Epidermal melanocyte (primary cell): ENCODE measurements around the gene CDR2.

ENCODE experiments used
- DNase-seq: peaks from one replicate; pipeline ENCODE4 v3.0.0; 2011; ENCODE audit warnings: low spot score; ENCODE audit not compliant: insufficient read length

CDR2 gene

DNA sequence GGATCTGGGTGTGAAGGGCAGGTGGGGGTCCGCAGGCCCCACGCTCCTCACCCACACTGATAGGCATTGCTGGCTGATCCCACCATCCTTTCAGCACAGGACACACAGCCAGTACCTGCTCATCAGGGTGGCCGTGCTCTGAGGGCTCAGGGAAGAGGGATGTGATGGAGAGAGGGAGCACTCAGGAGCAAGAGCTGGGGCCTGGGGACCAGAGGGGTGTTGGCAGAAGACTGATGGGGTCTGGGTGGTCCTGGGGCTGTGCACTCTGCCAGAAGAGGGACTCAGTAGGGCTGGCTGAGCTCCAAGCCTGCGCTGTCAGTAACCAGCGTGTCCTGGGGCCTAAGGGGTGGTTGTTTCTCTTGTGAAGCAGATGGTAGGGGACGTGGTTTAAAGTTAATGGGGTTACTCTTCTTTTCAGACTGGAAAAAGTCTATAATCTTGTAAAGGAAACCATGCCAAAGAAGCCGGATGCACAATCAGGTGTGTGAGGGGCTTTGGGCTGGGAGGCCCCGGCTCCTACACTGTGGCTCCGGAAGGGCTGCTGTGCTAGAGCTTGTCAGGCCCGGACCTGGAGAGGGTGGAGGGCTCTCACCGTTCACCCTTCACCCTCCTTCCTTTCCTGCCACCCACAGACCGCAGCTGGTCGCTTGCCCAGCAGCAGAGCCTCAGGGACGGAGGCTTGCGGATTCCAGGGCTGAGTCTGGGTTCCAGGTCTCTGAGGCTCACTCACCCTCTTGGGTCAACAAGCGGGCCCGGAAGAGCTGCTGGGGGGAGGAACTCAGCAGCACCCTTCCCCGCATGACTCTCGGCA, 49.4 kb downstream of the CDR2 start:
- no peak for DNase-seq

DNA sequence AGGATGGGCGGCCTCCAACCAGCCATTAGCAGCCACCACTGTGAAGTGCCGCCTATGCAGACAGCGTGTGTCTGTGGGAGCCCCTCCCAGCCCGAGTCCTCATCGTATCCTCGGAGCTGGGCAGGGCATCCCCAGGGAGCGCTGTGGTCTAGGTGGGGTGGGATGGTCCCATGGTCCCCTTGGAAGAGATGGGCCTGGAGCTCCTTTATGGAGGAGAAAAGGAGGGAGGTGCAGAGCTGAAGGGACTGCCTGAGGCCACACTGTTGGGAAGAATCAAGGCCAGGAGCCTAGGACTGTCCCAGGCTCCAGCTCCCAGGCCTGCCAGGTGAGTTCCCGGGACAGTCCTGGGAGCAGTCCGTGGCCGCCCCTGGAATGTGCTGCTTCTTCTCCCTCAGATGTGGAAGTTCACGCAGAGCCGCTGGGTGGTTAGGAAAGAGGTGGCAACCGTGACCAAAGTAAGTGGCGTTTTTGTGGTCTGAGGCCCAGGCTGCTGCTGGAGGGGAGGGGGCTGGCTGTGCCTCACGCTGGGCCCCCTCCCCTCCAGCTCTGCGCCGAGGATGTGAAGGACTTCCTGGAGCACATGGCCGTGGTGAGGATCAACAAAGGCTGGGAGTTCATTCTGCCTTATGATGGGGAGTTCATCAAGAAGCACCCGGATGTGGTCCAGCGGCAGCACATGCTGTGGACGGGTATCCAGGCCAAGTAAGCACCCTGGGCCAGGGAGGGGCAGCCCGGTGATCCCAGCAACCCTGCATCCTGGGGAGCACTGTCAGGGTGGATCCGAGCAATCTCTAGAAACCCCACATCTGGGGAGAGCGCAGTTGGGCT, 50.2 kb downstream of the CDR2 start:
- DNase-seq = no peak

DNA sequence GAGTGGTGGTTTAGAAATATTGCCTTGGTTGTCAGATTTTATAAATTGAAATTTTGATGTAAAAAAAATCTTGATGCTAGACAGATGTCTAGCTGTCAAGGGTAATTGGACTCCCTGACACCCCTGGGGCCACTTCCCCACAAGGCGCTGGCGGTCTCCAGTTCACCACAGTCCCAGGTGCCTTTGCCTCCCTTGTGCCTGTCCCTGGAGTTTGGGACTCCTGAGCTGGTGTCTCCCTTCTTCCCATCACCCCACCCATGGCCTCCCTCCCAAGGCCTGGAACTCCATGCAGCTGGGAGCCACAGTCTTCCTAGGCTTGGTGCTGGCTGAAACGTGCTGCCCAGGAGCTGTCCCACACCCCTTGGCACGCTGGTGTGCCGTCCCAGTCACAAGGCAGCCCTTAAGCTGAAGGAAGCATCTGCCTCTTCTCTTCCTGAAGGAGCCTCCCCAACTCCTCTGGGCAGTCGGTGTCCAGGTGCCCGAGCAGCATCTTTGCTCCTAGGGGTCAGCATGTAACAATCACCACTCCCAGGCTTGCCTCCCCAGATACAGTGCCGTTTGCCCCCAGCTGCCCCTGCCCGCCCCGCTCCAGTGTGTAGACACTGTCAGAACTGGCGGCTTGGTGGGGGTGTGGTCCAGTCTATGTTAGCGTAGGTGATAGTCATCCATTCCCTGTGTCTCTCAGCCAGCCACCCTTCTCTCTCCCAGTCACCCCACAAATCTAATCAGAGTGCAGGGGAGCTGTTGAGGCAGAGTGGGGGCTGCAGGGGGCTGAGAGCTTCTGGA, 51.1 kb downstream of the CDR2 start:
- DNase-seq = no peak

DNA sequence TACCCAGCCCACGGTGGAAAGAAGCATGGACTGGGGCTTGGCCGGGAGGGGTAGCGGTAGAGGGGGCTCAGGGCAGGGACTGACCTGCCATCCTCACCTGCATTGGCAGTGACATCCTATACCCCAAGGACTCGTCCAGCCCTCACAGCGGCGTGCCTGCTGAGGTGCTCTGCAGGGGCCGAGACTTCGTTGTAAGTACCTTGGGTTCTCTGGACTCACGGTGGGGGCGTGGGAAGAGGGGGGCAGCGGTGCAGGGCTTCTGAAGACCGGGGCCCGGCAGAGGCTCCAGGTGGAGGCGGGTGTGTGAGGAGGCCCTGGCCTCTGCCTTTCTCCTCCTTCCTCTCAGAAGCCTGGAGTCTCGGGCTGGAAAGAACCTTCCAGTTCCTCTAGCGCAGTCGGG, 51.7 kb downstream of the CDR2 start:
- no peak for DNase-seq

DNA sequence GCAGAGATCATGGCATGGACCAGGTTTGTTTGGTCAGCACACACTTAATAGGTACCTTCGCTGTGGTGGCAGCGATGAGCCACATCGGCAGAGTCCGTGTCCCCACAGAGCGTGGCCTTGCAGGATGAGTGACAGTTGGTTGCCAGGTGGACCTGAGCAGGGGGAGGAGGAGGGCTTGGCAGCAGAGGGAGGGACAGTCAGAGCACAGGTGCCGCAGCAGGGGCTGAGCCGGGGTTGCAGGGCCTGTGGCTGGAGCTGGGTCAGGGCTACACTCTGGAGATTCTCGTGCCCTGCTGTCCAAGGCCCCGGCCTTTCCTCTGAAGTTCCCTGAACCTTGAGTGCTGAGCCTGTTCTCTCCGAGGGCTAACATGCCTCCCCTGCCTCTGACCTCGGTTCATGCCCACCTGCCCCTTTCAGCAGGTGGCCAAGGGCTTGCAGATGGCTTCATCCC, 52.4 kb downstream of the CDR2 start:
- no peak for DNase-seq

DNA sequence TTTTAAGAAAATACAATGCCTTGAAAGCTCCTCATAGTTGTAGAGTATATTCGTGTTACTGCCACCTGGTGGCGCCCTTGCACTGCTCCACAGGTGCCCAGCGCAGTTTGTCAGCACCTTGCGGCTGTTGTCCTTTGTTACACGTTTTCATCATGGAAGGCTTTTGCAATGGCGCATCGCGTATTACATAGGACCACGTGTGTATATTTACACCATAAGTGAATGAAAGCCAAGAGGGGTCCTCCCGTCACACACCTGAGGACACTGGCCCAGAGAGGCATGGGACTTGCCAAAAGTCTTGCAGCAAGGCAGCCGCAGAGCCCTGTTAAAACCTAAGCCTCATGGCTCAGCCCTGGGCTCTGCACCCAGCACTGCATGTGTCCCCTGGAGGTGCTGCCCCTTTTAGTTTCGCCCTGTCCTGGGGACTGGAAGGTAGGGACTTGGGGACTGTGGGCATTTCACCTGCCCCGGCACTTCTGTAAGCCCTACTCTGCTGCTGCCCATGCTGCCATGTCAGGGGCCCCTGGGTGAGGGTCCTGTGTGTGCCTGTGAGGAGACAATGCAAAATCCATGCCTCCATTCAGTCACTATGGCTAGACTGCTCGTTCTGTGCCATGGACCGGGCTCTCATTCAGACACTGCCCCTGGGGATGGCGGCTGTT, 52.9 kb downstream of the CDR2 start:
- DNase-seq = peak; percentile 37

DNA sequence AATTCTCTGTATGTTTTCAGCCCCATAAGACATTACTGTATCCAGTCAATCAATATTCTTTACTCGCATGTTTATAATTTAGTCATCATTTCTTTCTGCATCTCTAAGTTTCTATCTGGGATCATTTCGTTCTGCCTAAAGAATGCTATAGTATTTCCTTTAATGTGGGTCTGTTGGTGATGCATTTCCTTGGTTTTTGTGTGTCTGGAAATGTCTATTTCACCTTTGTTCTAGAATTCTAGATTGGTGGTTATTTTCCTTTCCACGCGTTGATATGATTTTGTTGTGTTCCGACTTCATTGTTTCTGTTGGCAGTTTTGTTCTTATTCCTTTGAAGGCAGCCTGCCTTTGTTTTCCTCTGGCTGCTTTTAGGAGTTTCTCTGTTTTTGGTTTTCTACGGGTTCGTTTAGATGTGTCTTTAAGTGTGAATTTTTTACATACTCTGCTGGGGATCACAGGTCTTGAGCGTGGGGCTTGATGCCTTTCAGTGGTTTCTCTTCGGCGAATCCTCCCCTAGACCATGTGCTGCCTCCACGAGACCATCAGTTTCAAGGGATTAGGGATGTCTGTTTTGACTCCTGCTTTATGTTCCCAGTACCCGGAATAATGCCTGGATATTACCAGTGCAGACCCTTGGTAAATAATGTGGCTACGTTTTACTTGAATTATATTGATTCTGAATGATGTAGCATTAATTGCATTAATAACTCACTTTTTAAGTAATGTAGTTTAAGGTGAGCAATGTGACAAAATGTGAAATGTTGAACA, 53.7 kb downstream of the CDR2 start:
- no peak for DNase-seq

DNA sequence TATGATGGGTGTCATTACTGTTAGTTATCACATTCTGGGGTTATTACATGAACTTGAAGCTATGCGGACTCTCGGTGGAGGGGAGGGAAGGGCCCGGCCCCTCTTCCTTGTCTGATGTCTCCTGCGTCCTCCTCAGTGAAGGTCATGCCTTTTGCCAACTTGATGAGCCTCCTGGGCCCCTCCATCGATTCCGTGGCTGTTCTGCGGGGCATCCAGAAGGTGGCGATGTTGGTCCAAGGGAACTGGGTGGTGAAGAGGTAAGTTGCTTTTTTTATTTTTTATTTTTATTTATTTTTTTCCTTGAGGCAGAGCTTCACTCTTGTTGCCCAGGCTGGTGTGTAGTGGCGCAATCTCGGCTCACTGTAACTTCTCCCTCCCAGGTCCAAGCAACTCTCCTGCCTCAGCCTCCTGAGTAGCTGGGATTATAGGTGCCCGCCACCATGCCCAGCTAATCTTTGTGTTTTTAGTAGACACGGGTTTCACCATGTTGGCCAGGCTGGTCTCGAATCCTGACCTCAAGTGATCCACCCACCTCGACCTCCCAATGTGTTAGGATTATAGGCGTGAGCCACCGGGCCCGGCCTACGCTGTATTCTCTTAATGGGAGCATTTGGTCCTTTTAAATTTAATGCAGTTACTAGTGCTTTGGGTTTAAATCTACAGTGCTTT, 55.6 kb downstream of the CDR2 start:
- peak; percentile 30 for DNase-seq

DNA sequence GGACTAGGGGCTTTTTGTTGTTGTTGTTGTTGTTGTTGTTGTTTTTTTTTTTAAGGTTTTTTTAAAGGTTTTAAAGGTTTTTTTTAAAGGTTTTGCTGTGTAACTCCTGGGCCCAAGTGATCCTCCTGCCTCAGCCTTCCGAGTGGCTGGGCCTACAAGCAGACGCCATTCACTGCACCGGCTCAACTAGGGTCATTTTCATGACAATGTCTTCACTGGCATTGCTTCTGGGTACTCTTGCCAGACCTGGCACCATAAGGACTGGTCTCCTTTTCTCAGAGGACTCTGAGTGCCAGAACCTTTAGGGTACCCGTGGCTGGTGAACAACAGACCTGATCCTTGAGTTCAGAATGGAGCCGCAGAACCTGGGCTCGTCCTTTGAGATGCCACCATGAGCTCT, 56.8 kb downstream of the CDR2 start:
- DNase-seq = no peak

DNA sequence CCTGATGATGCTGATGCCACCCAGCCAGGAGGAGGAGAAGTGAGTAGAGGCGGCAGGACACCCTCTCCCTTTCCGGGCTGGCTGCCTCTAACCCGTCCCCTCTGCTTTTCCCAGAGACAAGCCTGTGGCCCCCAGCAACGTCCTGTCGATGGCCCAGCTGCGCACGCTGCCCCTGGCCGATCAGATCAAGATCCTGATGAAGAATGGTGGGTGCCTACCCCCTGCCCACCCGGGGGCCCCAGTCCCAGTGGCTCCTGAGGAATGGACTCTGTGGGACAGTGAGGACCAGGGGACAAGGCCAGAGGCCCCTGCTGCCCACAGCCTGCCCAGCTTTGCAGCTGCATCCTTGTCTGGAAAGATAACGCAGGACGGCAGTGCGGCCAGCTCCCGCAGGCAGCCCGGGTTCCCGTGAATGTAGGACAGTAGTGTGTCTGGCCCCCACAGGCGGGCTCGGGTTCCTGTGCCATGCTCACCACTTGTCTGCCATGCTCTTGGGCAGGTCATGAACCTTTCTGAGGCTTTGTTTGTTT, 57.4 kb downstream of the CDR2 start:
- DNase-seq = no peak

DNA sequence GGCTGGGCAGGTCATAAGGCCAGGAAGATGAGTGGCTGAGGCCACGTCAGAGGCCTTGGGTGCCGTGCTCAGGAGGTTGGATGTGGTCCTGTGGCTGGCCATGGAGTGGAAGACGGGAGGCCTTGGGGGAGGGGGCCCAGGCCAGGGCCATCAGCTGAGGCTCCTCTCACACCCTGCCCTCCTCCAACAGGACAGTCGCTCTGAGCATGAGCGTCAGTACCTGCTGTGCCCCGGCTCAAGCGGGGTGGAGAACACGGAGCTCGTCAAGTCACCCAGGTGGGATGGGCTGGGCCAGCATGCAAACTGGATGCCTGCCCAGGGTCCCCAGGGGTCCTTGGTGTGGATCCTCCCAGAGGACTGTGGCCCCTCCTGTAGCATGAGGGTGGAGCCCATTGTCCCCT, 58.0 kb downstream of the CDR2 start:
- DNase-seq = no peak

DNA sequence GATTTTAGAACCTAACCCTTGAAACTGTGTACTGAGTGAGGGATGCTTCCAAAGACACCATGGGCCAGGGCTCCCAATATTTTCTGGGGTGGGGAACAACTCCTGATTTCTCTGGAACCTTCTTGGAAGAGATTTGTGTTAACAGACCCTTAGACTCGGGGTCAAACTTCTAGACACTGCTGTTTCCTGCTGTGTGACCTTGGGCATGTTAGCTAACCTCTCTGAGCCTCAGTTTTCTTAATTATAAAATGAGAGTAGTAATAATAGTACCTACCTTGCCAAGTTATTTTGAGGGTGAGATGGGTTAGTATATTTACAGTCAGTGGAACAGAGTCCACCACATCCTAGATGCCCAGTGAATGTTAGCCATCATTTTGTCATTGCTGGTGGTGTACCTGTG, 58.4 kb downstream of the CDR2 start:
- no peak for DNase-seq

DNA sequence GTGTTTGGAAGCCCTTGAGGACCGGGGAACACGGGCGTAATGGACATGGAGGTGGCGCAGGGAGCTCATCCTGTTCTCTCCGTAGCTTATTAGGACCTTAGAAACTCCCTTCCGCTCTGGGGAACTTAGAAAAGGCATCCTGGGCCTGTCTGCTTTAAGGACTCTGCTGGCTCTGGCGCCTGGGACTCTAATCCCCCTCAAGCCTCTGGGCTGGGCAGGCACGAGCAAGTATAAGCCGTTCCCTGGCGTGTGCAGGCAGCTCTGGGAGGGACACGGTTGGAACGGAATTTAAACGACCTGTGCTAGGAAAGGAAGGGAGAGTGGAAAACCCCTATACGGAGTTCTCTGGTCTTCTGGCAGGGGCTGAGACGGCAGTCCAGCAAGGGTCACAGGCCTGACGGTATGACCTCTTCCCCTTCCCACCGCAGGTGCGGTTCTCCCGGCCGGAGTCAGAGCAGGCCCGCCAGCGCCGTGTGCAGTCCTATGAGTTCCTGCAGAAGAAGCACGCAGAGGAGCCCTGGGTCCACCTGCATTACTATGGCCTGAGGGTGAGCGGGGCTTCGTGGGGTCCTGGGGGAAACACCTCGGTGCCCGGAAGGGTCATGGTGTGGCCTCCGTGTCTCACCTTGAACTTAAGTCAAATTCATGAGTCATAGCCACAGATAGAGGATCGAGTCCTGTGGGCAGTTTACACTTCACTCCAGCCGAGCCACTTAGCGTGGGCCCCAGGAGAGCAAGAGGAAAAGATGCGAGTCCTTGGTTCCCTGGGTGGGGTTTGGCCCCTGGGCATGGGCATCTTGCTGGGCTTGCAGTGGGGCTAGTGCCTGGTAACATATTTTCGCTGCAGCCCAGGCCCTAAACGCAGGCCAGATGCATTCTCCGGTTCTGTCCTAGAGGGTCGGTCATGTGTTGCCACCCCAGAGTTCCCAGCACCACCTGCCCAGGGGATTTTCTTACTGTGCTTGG, 59.5 kb downstream of the CDR2 start:
- DNase-seq = no peak

DNA sequence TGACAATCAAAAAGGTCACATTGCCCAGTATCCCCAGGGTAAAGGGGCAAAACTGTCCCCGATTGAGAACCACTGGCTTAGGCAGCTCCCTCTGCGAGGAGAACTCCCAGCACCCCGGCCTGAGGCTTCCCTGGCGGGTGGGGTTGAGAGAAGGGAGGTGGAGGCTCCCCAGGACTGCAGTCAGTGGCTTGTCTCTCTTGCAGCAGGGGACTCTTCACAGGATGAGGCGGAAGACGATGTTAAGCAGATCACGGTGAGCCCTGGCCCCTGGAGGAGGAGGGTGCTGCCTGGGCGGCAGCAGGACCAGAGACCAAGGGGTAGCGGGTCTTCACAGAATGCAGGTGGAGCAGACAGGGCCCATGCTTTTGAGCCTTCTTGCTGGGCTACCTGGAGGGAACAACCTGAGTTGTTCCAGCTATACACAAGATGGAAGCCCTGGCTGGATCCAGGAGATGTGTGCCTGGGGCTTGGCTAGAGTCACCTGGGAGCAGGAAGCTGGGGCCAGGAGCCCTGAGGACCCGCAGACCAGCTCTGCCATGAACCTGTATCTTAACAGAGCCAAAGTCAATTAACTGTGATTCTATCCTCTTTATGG, 60.4 kb downstream of the CDR2 start:
- DNase-seq = no peak

DNA sequence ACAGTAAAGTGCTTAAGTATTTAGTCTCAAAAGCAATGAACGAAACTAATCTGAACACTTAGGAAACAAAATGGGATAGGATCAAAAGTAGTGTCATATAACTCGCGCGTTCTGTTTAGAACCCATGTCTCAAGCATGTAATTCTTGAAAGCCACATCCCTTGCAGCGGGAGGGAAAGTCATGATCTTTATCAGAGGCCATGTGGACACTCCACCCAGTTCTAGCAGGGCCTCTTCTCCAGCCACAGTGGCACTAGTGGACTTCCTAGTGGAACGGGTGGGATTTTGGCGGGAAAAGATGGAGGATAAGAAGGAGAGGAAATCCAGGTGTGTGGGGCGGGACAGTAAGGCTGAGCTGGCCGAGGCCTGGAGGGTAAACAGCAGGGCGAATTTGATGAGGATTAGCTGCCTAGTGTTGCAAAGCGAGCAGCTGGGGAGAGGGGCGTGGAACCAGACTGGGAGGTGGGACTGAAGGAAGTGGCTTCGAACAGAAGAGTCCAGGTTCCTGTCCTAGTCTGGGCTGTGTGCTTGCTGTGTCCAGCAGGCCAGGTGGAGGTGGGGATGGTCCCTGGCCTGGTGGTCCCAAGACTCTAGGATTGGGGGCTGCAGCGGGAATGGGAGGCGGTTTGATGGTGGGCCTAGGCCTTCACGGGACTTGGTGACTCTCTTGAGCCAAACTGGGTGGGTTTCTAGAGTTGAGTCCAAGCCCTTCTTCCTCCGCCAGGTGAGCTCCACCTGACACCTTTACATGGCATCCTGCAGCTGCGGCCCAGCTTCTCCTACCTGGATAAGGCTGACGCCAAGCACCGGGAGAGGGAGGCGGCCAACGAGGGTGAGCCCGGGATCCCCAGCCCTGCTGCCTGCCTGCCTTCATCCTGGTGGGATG, 61.3 kb downstream of the CDR2 start:
- no peak for DNase-seq

DNA sequence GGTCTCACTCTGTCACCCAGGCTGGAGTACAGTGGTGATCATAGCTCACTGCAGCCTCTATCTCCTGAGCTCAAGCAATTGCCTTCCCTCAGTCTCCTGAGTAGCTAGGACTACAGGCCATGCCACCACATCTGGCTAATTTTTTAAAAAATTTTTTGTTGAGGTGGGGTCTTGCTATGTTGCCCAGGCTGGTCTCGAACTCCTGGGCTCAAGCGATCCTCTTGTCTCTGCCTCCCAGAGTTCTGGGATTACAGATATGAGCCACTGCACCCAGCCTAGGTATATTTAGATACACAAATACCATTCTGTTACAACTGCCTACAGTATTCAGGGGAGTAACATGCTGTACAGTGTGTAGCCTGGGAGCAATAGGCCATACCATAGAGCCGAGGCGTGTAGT, 62.9 kb downstream of the CDR2 start:
- DNase-seq = no peak

DNA sequence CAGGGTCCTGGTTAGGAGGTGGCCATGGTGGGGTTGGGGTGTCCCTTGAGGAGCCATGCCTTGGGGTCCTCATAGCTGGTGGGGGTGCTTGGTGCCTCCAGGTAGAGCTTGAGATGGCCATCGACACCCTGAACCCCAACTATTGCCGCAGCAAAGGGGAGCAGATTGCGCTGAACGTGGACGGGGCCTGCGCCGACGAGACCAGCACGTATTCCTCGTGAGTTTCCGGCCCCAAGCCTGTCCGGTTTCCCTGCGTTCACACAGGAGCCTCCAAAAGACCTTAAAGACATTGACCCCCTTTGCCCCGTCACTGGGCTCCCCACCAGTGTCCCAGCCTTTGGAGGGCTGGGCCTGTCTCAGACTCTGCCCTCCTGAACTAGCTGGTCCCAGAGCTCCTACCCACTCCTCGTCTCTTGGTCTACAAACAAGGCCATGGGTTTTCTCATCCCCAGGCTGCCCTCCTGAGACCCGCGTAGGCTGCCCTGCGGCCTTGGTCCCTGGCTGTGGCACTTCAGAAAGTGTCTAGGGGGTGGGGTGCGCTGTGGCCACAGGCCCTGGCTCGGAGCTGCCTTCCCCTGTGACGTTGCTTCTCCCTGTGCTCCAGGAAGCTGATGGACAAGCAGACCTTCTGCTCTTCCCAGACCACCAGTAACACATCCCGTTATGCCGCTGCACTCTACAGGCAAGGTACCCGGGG, 65.4 kb downstream of the CDR2 start:
- no peak for DNase-seq
